ENCODE results near the gene C1QC.
A peak's percentile ranks its signal among the peaks of the same experiment; 100 is the strongest.
"Not testable (repeated sequence)": the region's sequence is repeated elsewhere in the genome, so short reads cannot be mapped to it uniquely, and the experiment has no call there.

Gene C1QC

GRCh38 chr1:22673486-22674409, 30.3 kb downstream of the C1QC start:
- no peak overlapping the region for H3K27ac ChIP-seq
- peak; percentile 87 for TF ChIP-seq CTCF (conservative IDR thresholded peaks at IDR 0.05)

GRCh38 chr1:22674410-22674749, 30.9 kb downstream of the C1QC start:
- peak; percentile 40 for TF ChIP-seq CTCF (conservative IDR thresholded peaks at IDR 0.05)
- no peak overlapping the region for H3K27ac ChIP-seq

GRCh38 chr1:22676151-22676550, 32.7 kb downstream of the C1QC start:
- H3K27ac ChIP-seq = not testable (repeated sequence)

GRCh38 chr1:22676916-22677583, 33.6 kb downstream of the C1QC start:
- no peak for TF ChIP-seq CTCF (conservative IDR thresholded peaks at IDR 0.05)
- no peak overlapping the region for H3K27ac ChIP-seq

- no peak for TF ChIP-seq CTCF (conservative IDR thresholded peaks at IDR 0.05)
- H3K27ac ChIP-seq = no peak overlapping the region
Measured at GRCh38 chr1:22677931-22678896, 34.8 kb downstream of the C1QC start.

- H3K27ac ChIP-seq = peak overlapping the region; percentile 41
- no peak for TF ChIP-seq CTCF (conservative IDR thresholded peaks at IDR 0.05)
Measured at GRCh38 chr1:22680726-22681125, 37.3 kb downstream of the C1QC start.

GRCh38 chr1:22681556-22682276, 38.3 kb downstream of the C1QC start:
- H3K27ac ChIP-seq = peak overlapping the region; percentile 41; the same call in 1 of the 2 replicates
- no peak for TF ChIP-seq CTCF (conservative IDR thresholded peaks at IDR 0.05)
